ENCODE results near the gene ZNF451.
"Not testable (repeated sequence)": the region's sequence is repeated elsewhere in the genome, so short reads cannot be mapped to it uniquely, and the experiment has no call there.

DNA sequence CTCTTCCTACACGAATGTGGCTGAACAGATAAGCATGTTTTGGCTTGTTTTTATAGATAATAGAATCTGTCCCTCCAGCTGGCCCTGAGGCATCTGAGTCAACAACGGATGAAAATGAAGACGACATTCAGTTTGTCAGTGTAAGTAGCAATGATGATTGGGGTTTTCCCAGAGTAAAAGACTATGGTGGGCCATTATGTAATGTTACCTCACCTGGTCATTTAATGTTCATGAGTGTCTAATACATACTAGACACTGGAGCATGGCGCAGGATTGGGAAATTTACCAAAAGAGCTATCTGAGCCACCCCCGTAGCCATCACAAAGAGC, 42.8 kb upstream of the ZNF451 start:
- TF ChIP-seq, protein P1, sequence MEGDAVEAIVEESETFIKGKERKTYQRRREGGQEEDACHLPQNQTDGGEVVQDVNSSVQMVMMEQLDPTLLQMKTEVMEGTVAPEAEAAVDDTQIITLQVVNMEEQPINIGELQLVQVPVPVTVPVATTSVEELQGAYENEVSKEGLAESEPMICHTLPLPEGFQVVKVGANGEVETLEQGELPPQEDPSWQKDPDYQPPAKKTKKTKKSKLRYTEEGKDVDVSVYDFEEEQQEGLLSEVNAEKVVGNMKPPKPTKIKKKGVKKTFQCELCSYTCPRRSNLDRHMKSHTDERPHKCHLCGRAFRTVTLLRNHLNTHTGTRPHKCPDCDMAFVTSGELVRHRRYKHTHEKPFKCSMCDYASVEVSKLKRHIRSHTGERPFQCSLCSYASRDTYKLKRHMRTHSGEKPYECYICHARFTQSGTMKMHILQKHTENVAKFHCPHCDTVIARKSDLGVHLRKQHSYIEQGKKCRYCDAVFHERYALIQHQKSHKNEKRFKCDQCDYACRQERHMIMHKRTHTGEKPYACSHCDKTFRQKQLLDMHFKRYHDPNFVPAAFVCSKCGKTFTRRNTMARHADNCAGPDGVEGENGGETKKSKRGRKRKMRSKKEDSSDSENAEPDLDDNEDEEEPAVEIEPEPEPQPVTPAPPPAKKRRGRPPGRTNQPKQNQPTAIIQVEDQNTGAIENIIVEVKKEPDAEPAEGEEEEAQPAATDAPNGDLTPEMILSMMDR (IDR thresholded peaks at IDR 0.05; ENCODE audit: insufficient read depth, low read length, poor library complexity, severe bottlenecking), result not testable (repeated sequence)
- not testable (repeated sequence) for TF ChIP-seq EZH2phosphoT487 (conservative IDR thresholded peaks at IDR 0.05; ENCODE audit: low read length)

Data from SU-DHL-6 (cell line).